Posterior cingulate gyrus (tissue), 11 donors: ENCODE measurements around the gene UNC13B.
"Not testable (repeated sequence)": the region's sequence is repeated elsewhere in the genome, so short reads cannot be mapped to it uniquely, and the experiment has no call there.

ENCODE experiments used
- DNase-seq, 10 donors: peaks; one replicate each; pipeline versions ENCODE4 v3.0.0 to v3.0.0-alpha.2; 2020 to 2021; ENCODE audit warnings: mixed read lengths in 3 of 10
- intact Hi-C: fragments of 100-400 bp; cut with DNase I; formaldehyde crosslinking; loops from one replicate; pipeline ENCODE4 v1.15.1; 2023

UNC13B gene

GRCh38 chr9:35406183-35406959 lies 244.6 kb downstream of the UNC13B start:
- intact Hi-C loops, result no loop called here
- DNase-seq, result peak in 4 of 10 donors; percentile 14 to 86 (median 46)

GRCh38 chr9:35407846-35408245 lies 246.0 kb downstream of the UNC13B start:
- intact Hi-C loops, result no loop called here
- no peak for DNase-seq

- DNase-seq, intact Hi-C loops: not testable (repeated sequence)
Measured at GRCh38 chr9:35409434-35409833, 247.6 kb downstream of the UNC13B start.

- intact Hi-C loops, result no loop called here
Measured at GRCh38 chr9:35414889-35415288, 253.1 kb downstream of the UNC13B start.

GRCh38 chr9:35415402-35416097 lies 253.7 kb downstream of the UNC13B start:
- intact Hi-C loops, result no loop called here
- DNase-seq, result peak in 1 of 10 donors; percentile 17

More at GRCh38 chr9:35414889-35415288, 253.1 kb downstream of the UNC13B start:
- DNase-seq, result no peak

GRCh38 chr9:35416098-35416427 lies 254.3 kb downstream of the UNC13B start:
- intact Hi-C loops, result no loop called here
- DNase-seq, result no peak

GRCh38 chr9:35422346-35422745 lies 260.5 kb downstream of the UNC13B start:
- intact Hi-C loops, result no loop called here
- no peak for DNase-seq

- intact Hi-C loops, result no loop called here
Measured at GRCh38 chr9:35422753-35423152, 260.9 kb downstream of the UNC13B start.

GRCh38 chr9:35423499-35423898 lies 261.7 kb downstream of the UNC13B start:
- DNase-seq, result no peak
- intact Hi-C loops, result no loop called here

More at GRCh38 chr9:35422753-35423152, 260.9 kb downstream of the UNC13B start:
- no peak for DNase-seq

- intact Hi-C loops, result no loop called here
- DNase-seq, result no peak
Measured at GRCh38 chr9:35424356-35425352, 262.8 kb downstream of the UNC13B start.

GRCh38 chr9:35426627-35427026 lies 264.8 kb downstream of the UNC13B start:
- intact Hi-C loops, result no loop called here
- no peak for DNase-seq

- DNase-seq, result no peak
- intact Hi-C loops, result no loop called here
Measured at GRCh38 chr9:35431467-35431866, 269.7 kb downstream of the UNC13B start.

- no peak for DNase-seq
- intact Hi-C loops, result no loop called here
Measured at GRCh38 chr9:35432076-35432475, 270.3 kb downstream of the UNC13B start.

- intact Hi-C loops, result no loop called here
- no peak for DNase-seq
Measured at GRCh38 chr9:35436933-35437332, 275.1 kb downstream of the UNC13B start.

GRCh38 chr9:35446012-35446411 lies 284.2 kb downstream of the UNC13B start:
- no peak for DNase-seq
- intact Hi-C loops, result no loop called here

- intact Hi-C loops, result no loop called here
- DNase-seq, result no peak
Measured at GRCh38 chr9:35448496-35448895, 286.7 kb downstream of the UNC13B start.

GRCh38 chr9:35452481-35452880 lies 290.7 kb downstream of the UNC13B start:
- no peak for DNase-seq
- intact Hi-C loops, result no loop called here

- DNase-seq, result no peak
- intact Hi-C loops, result no loop called here
Measured at GRCh38 chr9:35453786-35454185, 292.0 kb downstream of the UNC13B start.
